ENCODE measurements around the gene CYTH3. TPM values are rescaled to one million over a fixed set of nuclear protein-coding genes. Genes with fewer than 3 reads are reported as not detected.
"Not testable (repeated sequence)": the region's sequence is repeated elsewhere in the genome, so short reads cannot be mapped to it uniquely, and the experiment has no call there.

CYTH3 gene
- total RNA-seq, 1 donor from 2014 or later: 24.1 TPM

DNA sequence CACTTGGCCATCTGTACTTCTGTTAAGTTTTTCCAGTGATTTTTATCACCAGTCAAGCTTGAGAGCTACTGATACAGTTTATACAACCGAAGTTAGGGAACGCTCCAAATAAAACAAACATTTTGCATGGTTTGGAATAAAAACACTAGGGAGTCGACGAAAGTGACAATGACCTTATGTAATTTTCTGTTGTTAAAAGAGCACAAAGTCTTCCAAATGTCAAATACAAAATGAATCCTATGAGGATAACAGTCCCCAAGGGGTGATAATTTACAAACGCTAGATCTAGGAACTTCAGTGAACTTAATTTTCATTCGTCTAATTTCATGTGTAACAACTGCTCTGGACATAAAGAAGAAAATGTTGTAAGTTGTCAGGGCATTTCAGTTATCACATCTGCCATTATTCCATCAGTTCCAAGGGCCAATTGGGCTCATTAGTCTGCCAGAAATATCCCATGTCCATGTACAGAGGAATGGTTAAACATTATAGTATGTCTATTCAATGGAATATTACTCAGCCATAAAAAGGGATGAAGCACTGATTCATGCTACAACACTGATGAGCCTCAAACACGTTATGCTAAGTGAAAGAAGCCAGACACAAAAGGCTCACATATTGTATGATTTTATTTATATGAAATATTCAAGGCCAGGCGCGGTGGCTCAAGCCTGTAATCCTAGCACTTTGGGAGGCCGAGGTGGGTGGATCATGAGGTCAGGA is 38.0 kb upstream of the CYTH3 start:
- no peak overlapping the region for H3K27ac Mint-ChIP-seq (ENCODE audit: unreplicated experiment)
- peaks cover 18% of the 10 kb centered on the region for H3K4me1 Mint-ChIP-seq
- H3K4me3 Mint-ChIP-seq: no peak overlapping the region
- TF ChIP-seq, protein P1, sequence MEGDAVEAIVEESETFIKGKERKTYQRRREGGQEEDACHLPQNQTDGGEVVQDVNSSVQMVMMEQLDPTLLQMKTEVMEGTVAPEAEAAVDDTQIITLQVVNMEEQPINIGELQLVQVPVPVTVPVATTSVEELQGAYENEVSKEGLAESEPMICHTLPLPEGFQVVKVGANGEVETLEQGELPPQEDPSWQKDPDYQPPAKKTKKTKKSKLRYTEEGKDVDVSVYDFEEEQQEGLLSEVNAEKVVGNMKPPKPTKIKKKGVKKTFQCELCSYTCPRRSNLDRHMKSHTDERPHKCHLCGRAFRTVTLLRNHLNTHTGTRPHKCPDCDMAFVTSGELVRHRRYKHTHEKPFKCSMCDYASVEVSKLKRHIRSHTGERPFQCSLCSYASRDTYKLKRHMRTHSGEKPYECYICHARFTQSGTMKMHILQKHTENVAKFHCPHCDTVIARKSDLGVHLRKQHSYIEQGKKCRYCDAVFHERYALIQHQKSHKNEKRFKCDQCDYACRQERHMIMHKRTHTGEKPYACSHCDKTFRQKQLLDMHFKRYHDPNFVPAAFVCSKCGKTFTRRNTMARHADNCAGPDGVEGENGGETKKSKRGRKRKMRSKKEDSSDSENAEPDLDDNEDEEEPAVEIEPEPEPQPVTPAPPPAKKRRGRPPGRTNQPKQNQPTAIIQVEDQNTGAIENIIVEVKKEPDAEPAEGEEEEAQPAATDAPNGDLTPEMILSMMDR (conservative IDR thresholded peaks at IDR 0.05): no peak
- no peaks in the 10 kb centered on the region for H3K36me3 Mint-ChIP-seq (ENCODE audit: low read depth)
- H3K27me3 Mint-ChIP-seq (ENCODE audit: low read depth): no peaks in the 10 kb centered on the region
- no peak for DNase-seq (ENCODE audit: low read depth, low spot score)
- no peaks in the 10 kb centered on the region for H3K9me3 Mint-ChIP-seq

- no peak for DNase-seq (ENCODE audit: low read depth, low spot score)
- Mint-ChIP-seq H3K4me3 (no peak overlapping the region), H3K36me3 (ENCODE audit: low read depth) (no peaks in the 10 kb centered on the region), H3K27ac (ENCODE audit: unreplicated experiment) (peak overlapping the region; percentile 52), H3K9me3 (no peaks in the 10 kb centered on the region), H3K4me1 (peaks cover 13% of the 10 kb centered on the region), H3K27me3 (ENCODE audit: low read depth) (no peaks in the 10 kb centered on the region)
- TF ChIP-seq, protein P1 (conservative IDR thresholded peaks at IDR 0.05): no peak
Observed at GRCh38 chr7:6307762-6308161, 35.3 kb upstream of the CYTH3 start.

DNA sequence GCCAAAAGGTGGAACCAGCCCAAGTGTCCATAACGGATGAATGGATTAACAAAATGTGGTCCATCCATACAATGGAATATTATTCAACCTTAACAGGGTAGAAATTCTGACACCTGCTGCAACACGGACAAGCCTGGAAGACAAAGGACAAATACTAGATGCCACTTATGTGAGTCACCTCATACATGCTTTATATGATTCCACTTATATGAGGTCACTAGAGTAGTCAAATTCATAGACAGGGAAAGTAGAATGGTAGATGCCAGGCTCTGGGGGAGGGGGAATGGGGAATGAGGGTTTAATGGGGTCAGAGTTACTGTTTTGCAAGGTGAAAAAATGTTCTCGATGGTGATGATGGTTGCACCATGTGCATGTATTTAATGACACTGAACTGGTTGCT is 34.0 kb upstream of the CYTH3 start:
- Mint-ChIP-seq H3K36me3 (ENCODE audit: low read depth) (no peaks in the 10 kb centered on the region), H3K9me3 (no peaks in the 10 kb centered on the region), H3K27me3 (ENCODE audit: low read depth) (no peaks in the 10 kb centered on the region), H3K4me1 (peaks cover 13% of the 10 kb centered on the region), H3K27ac (ENCODE audit: unreplicated experiment) (no peak overlapping the region), H3K4me3 (no peak overlapping the region)
- TF ChIP-seq, protein P1 (conservative IDR thresholded peaks at IDR 0.05): no peak
- no peak for DNase-seq (ENCODE audit: low read depth, low spot score)

GRCh38 chr7:6305330-6305729 is 32.9 kb upstream of the CYTH3 start:
- H3K27ac Mint-ChIP-seq (ENCODE audit: unreplicated experiment): no peak overlapping the region
- H3K9me3 Mint-ChIP-seq: no peaks in the 10 kb centered on the region
- DNase-seq (ENCODE audit: low read depth, low spot score): no peak
- TF ChIP-seq, protein P1 (conservative IDR thresholded peaks at IDR 0.05): no peak
- no peak overlapping the region for H3K4me3 Mint-ChIP-seq
- no peaks in the 10 kb centered on the region for H3K36me3 Mint-ChIP-seq (ENCODE audit: low read depth)
- no peaks in the 10 kb centered on the region for H3K27me3 Mint-ChIP-seq (ENCODE audit: low read depth)
- H3K4me1 Mint-ChIP-seq: peaks cover 13% of the 10 kb centered on the region

- not testable (repeated sequence) for H3K4me1 Mint-ChIP-seq; DNase-seq (ENCODE audit: low read depth, low spot score); H3K36me3 Mint-ChIP-seq (ENCODE audit: low read depth); H3K4me3 Mint-ChIP-seq; H3K27ac Mint-ChIP-seq (ENCODE audit: unreplicated experiment); H3K27me3 Mint-ChIP-seq (ENCODE audit: low read depth); H3K9me3 Mint-ChIP-seq
Observed at GRCh38 chr7:6301446-6301845, 29.0 kb upstream of the CYTH3 start.

- Mint-ChIP-seq H3K4me1 (no peaks in the 10 kb centered on the region), H3K36me3 (ENCODE audit: low read depth) (no peaks in the 10 kb centered on the region), H3K27ac (ENCODE audit: unreplicated experiment) (no peak overlapping the region), H3K4me3 (no peak overlapping the region), H3K9me3 (peaks cover 4% of the 10 kb centered on the region), H3K27me3 (ENCODE audit: low read depth) (no peaks in the 10 kb centered on the region)
- TF ChIP-seq, protein P1 (conservative IDR thresholded peaks at IDR 0.05): no peak
- no peak for DNase-seq (ENCODE audit: low read depth, low spot score)
Observed at GRCh38 chr7:6299774-6300173, 27.4 kb upstream of the CYTH3 start.
